NCI-H187 treated with DMSO at 0.1 percent for 48 hours (cell line): ENCODE data around the gene SERINC3.

Experiments used
- DNase-seq: peaks from one replicate; lab custom pipeline; 2025; lab: John Stamatoyannopoulos, UW

The SERINC3 gene

DNA sequence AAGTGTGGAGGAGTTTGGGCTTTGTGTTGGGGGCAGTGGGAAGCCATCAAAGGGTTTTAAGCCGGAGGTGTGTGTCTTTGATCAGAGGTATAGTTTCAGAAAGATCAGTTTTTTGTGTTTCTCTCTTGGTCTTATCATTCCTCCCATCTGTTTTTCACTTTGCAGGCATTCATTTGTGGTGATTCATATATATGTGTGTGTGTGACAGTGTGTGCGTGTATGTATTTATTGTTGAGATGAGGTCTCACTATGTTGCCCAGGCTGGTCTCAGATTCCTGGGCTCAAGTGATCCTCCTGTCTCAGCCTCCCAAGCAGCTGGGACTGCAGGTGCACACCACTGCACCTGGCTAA is 11.1 kb upstream of the SERINC3 start:
- DNase-seq, result no peak

- no peak for DNase-seq
Measured at GRCh38 chr20:44532259-44532980, 10.6 kb upstream of the SERINC3 start.

DNA sequence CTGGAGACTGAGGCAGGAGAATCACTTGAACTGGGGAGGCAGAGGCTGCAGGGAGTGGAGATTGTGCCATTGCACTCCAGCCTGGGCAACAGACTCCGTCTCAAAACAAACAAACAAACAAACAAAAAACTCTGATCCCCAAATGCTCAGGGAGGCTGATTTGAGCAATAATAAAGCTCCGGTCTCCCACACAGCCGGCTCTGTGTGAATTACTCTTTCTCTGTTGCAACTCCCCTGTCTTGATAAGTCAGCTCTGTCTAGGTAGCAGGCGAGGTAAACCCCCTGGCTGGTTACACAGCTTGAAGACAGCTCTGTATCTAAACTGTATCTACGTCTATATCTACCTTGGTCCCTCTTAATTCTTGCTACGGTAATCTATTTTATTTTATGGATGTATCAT is 6.4 kb upstream of the SERINC3 start:
- no peak for DNase-seq

DNA sequence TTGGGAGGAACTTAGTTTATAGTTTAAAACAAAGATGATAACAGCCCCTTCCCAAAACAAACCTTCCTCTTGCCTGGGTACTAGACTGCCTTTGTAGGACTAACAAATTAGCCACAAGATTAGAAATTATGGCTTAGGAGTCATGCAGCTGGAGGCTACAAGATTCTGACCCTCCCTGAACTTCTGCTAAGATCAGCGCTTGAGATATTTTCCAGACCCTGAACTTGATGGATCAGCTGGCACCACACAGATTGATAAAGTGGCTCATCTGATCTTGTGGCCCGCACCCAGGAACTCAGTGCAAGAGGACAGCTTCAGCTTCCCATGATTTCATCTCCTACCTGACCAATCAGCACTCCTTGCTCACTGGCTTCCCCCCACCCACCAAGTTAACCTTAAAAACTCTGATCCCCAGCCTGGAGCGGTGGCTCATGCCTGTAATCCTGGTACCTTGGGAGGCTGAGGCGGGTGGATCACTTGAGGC is 5.9 kb upstream of the SERINC3 start:
- no peak for DNase-seq

DNA sequence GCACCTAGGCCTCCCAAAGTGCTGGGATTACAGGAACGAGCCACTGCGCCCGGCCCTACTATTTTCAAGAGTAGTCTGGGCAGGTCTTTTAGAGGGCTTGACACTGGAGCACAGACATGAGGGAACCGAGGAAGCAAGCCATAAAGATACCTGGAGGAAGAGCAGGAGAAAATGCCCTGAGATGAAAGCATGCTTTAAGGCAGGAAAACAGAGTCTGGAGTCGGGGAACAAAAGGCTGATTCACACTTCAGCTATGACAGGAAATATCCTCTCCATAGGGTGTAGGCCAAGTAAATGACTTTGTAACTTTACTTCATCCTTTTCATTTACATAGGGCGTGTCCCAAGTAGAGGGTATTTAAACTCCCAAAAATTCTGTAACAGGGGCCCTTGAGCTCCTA is 4.3 kb upstream of the SERINC3 start:
- no peak for DNase-seq

DNA sequence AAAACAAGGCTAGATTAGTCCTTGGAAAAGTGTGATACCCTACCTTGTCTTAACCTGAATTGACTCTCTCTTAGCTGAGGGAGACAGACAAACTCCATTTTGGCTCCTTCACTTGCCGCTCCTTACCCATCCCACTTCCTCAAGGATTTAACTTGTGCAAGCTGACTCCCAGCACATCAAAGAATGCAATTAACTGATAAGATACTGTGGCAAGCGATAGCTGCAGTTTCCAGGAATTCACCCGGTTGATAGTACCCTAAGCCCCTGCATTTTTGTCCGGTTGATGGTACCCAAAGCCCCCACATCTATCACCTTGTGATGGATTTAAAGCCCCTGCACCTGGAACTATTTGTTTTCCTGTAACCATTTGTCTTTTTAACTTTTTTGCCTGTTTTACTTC is 1.9 kb upstream of the SERINC3 start:
- DNase-seq, result no peak

DNA sequence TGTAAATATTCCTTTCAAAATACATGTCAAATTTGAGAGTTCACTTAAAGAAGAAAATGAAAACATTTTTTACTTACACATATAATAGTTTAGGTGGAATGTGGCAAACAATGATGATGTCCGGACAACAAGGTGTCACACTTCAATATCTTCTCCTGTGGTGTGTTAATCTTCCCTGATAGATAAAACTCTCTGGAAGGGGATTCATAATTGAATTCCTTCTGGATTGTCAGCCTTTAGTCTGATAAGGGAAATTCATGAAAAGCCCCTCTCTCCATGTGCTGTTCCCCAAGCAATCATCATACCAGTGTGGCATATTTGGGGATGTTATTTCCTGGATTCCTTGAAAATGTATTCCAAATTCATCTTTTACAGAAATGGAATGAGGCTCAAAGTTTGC is 971 bp upstream of the SERINC3 start:
- DNase-seq, result no peak

DNA sequence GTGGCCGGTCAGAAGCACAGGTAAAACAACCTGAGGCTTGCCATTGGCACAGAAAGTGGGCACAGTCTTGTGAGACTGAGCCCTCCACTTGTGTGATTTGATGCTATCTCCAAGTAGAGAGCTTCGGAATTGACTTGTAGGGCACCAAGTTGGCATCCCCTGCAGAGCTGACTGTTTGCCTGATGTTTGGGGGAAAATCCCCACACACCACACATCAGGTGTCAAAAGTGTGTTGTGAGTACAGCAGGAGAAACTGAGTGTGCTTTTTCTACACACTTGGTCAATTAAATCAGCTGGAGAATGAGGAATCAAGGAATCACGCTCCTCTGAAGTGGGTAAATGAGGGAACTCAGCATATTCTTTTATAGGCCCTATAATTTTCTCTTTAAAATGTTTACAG is 989 bp downstream of the SERINC3 start:
- no peak for DNase-seq

- no peak for DNase-seq
Measured at GRCh38 chr20:44518248-44518647, 3.6 kb downstream of the SERINC3 start.

GRCh38 chr20:44517454-44517853 is 4.4 kb downstream of the SERINC3 start:
- DNase-seq, result no peak

DNA sequence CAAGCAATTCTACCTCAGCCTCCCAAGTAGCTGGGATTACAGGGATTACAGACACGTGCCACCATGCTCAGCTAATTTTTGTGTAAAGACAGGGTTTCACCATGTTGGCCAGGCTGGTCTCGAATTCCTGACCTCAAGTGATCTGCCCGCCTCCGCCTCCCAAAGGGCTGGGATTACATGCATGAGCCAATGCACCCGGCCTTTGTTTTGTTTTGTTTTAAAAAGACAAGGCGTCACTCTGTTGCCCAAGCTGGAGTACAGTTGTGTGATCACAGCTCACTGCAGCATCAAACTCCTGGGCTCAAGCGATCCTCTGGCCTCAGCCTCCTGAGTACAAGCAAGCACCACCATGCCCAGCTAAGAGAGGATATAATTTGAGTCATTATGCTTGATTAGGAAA is 5.4 kb downstream of the SERINC3 start:
- no peak for DNase-seq

GRCh38 chr20:44513871-44514270 is 8.0 kb downstream of the SERINC3 start:
- no peak for DNase-seq

DNA sequence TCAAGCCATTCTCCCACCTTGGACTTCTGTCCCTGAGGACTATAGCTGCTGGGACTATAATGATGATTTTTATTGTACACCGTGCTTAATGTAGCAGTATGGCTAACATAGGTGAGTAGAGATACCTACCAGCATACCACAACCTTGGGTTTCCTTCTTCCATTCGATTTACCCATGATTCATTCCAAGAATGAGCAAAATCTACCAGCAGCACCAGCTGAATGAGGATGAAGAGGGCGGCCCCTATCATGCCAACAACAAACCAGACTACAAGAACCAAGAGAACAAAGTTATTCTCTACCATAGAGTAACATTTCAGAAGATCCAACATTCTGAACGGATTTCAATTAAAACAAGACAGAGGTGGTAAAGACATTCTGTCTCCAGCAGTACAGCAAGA is 12.1 kb downstream of the SERINC3 start:
- DNase-seq, result no peak

DNA sequence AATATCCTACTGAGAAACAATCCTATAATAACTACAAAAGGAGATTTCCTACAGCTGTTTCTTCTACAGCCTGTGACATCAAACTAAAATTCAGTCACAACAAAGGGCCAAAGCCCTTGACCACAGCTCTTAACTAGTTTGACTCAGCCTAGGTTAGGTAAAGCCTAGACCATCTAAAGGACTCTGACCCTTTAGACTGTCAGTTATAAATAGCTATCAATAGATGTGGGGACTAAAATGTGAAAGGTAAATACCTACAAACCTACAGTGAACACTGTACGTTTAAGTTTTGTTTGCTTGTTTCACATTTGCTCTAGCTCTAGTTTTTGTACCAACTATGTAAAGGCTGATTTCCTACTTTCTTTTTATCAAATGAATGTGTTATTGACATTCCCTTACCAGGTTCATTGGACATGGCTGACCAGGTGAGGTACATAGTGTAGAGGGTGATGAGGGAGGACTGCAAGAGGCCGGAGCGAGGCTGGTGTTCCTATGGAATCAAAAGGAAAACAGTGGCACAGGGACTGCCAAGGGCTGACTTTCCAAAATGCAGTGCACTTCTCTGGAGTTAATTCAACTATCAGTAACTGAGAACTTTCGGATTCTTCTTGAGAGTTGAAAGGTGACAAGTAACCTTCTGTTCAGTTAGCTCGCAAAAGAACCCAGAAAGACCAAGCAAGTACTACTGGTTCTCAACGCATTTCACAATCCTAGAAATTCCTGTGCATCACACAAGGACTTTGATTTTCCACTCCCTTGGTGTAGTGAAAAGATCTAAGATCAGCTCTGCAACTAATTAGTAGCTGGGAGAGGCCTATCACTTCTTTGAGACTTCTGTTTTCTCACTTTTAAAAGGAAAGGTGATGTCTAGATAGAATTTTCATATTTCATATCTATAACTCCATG is 17.2 kb downstream of the SERINC3 start:
- DNase-seq, result no peak

- DNase-seq, result no peak
Measured at GRCh38 chr20:44502968-44503367, 18.9 kb downstream of the SERINC3 start.

- no peak for DNase-seq
Measured at GRCh38 chr20:44501448-44501847, 20.4 kb downstream of the SERINC3 start.

- DNase-seq, result no peak
Measured at GRCh38 chr20:44500221-44500620, 21.6 kb downstream of the SERINC3 start.

GRCh38 chr20:44497761-44498160 is 24.1 kb downstream of the SERINC3 start:
- DNase-seq, result no peak

DNA sequence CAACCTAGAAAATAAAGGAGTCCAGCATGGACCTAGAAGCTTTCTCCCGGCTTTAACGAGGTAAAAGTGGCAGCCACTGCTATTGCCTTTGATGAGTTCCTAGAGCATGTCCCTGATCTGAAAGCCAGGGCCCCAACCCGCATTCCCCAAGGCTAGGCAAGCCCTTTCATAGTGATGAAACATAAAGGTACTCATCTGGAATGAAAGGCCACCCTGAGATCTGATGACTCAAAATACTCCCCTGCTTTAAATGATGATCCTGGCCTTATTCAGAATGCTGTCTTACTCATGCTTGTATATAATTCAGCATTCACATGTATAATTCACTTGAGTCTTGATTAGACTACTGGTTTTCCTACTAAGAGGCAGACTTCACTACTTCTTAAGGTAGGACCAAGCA is 24.9 kb downstream of the SERINC3 start:
- DNase-seq, result no peak

- no peak for DNase-seq
Measured at GRCh38 chr20:44495802-44496481, 25.9 kb downstream of the SERINC3 start.

GRCh38 chr20:44495257-44495656 is 26.6 kb downstream of the SERINC3 start:
- DNase-seq, result no peak

DNA sequence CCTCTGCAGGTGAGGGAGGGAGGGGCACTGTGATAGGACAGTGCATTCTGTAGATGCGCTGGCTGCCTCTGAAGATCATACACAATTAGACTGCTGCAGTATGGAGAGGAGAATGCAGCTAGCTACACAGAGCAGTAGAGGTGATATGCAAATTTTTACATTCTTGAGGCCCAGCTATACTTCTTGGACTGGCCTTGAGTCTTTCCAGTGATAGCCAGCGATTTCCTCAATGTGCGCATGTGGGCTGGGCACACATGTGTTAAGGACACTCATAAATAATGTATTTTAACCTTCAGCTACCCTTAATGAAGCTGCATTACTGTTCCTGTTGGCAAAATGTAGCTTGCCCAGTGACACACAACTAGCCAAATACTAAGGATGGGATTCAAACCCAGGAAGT is 27.2 kb downstream of the SERINC3 start:
- DNase-seq, result no peak

DNA sequence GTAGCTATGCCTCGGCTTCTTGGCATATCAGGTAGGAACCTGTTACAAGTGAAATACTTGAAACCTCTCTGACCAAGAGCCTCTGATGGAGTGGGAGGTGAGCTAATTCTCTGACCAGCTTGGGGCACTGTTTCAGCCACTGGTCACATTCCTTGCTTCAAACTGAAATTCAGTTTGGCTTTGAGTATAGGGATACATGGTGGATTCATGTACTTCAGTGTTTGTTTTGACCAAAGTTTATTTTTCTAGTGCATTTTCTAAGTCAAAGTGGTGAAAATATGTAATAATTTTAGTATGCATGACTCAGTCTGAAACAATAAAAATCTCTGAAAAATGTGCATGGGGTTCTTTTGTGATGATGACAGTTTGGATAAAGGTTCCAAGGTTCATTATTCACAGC is 27.6 kb downstream of the SERINC3 start:
- no peak for DNase-seq
